ENCODE measurements around the gene SMC4.

Gene SMC4

GRCh38 chr3:160374472-160374871, 25.0 kb upstream of the SMC4 start:
- no peaks in the 10 kb centered on the region for H3K9me3 ChIP-seq
- no peak overlapping the region for H3K4me3 ChIP-seq
- peaks cover 12% of the 10 kb centered on the region for H3K4me1 ChIP-seq
- H3K9ac ChIP-seq = no peak overlapping the region
- H3K36me3 ChIP-seq = peaks cover 44% of the 10 kb centered on the region
- H4K20me1 ChIP-seq = no peaks in the 10 kb centered on the region
- no peak for TF ChIP-seq Cebpa-rat (IDR thresholded peaks at IDR 0.05)
- no peak overlapping the region for H3K27ac ChIP-seq
- no peaks in the 10 kb centered on the region for H3K27me3 ChIP-seq
- H3K4me2 ChIP-seq = no peak overlapping the region

DNA sequence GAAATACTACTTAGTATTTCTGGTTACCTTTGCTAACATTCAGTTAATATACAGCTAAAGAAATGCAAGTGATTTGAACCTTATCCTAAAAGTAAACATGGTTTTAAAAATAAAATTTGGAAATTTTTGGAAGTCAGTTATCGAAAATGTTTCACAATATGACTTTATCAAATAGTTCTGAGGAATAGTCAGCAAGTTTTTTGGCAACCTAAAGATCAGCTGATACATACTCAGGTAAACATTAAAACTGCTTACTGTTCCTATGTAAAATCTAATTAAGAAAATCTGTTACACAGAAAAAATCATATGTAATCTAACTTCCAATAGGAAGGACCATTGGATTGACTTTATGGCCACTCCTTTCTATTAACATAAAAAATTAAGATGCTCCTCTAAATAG, 24.5 kb upstream of the SMC4 start:
- peaks cover 8% of the 10 kb centered on the region for H3K4me1 ChIP-seq
- no peaks in the 10 kb centered on the region for H4K20me1 ChIP-seq
- H3K36me3 ChIP-seq = peaks cover 46% of the 10 kb centered on the region
- no peaks in the 10 kb centered on the region for H3K9me3 ChIP-seq
- H3K9ac ChIP-seq = no peak overlapping the region
- no peak overlapping the region for H3K4me2 ChIP-seq
- H3K27ac ChIP-seq = no peak overlapping the region
- H3K4me3 ChIP-seq = no peak overlapping the region
- H3K27me3 ChIP-seq = no peaks in the 10 kb centered on the region
- no peak for TF ChIP-seq Cebpa-rat (IDR thresholded peaks at IDR 0.05)

GRCh38 chr3:160376681-160377080, 22.8 kb upstream of the SMC4 start:
- Histone ChIP-seq H3K9me3 (no peaks in the 10 kb centered on the region), H3K27me3 (no peaks in the 10 kb centered on the region), H3K36me3 (peaks cover 50% of the 10 kb centered on the region), H3K4me3 (no peak overlapping the region), H3K27ac (no peak overlapping the region), H4K20me1 (no peaks in the 10 kb centered on the region), H3K9ac (no peak overlapping the region), H3K4me2 (no peak overlapping the region), H3K4me1 (no peaks in the 10 kb centered on the region)
- no peak for TF ChIP-seq Cebpa-rat (IDR thresholded peaks at IDR 0.05)

DNA sequence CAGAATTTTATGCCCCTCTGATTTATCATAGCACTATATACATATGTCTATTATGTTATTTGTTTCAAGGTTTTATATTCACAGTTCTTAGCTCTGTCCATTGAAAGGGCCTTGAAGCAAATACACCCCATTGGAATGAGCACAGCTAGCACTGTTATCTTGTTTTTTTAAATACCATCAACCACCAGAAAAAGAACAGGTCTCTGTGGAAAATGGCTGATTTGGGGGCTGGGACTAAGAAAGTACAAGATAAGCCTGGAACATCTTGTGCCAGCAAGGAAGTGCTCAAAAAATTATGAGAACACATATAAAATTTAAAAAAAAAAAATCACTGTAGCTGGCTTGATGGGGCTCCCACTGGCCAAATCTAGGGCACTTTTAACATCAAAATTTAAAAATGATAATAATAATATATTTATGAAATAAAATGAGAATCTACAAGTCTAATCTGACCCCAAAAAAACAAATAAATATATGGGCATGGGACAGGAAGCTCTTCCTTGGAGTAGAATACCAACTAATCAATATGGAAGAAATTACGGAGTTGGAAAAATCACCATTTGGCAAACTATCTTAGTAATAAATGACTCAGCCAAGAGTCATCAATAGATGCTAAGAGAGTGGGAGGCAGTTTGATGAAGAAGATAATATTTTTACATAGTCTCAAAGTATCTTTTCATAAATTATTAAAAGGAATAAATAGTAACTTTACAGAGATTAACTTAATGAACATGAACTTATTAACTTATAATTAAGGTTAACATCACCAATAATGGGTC, 20.9 kb upstream of the SMC4 start:
- H3K9me3 ChIP-seq = no peaks in the 10 kb centered on the region
- no peaks in the 10 kb centered on the region for H4K20me1 ChIP-seq
- H3K4me2 ChIP-seq = no peak overlapping the region
- peaks cover 41% of the 10 kb centered on the region for H3K36me3 ChIP-seq
- no peak overlapping the region for H3K4me3 ChIP-seq
- no peaks in the 10 kb centered on the region for H3K4me1 ChIP-seq
- H3K9ac ChIP-seq = no peak overlapping the region
- H3K27ac ChIP-seq = no peak overlapping the region
- no peaks in the 10 kb centered on the region for H3K27me3 ChIP-seq
- no peak for TF ChIP-seq Cebpa-rat (IDR thresholded peaks at IDR 0.05)

DNA sequence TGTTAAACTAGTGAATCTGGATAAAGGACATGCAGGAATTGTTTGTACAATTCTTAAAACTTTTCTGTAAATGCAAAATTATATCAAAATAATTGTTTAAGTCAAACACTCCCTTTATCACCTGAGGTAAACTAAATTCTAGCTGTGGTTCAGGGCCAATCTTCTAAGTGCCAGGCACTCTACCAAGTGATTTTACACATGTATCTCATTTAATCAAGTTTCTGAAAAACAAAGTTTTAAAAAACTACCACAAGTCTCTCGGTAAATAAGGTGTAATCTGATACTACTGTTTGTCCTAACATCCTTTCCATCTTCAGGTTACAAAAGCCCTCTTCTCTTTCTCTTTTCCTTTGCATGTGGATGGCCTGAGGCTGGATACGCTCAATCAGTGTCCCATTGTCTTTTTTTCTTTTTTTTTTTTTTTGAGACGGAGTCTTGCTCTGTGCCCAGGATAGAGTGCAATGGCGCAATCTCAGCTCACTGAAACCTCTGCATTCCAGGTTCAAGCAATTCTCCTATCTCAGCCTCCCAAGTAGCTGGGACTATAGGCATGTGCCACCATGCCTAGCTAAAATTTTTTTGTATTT, 19.7 kb upstream of the SMC4 start:
- no peaks in the 10 kb centered on the region for H3K4me1 ChIP-seq
- no peak overlapping the region for H3K4me3 ChIP-seq
- H3K27ac ChIP-seq = no peak overlapping the region
- no peaks in the 10 kb centered on the region for H4K20me1 ChIP-seq
- H3K9me3 ChIP-seq = no peaks in the 10 kb centered on the region
- H3K27me3 ChIP-seq = no peaks in the 10 kb centered on the region
- no peak overlapping the region for H3K4me2 ChIP-seq
- TF ChIP-seq Cebpa-rat (IDR thresholded peaks at IDR 0.05) = no peak
- no peak overlapping the region for H3K9ac ChIP-seq
- peaks cover 31% of the 10 kb centered on the region for H3K36me3 ChIP-seq

- Histone ChIP-seq H3K4me2 (no peak overlapping the region), H3K4me1 (no peaks in the 10 kb centered on the region), H3K9ac (no peak overlapping the region), H3K27ac (no peak overlapping the region), H3K4me3 (no peak overlapping the region), H3K9me3 (no peaks in the 10 kb centered on the region), H4K20me1 (no peaks in the 10 kb centered on the region), H3K27me3 (no peaks in the 10 kb centered on the region), H3K36me3 (peaks cover 23% of the 10 kb centered on the region)
- no peak for TF ChIP-seq Cebpa-rat (IDR thresholded peaks at IDR 0.05)
Measured at GRCh38 chr3:160381470-160381869, 18.0 kb upstream of the SMC4 start.

DNA sequence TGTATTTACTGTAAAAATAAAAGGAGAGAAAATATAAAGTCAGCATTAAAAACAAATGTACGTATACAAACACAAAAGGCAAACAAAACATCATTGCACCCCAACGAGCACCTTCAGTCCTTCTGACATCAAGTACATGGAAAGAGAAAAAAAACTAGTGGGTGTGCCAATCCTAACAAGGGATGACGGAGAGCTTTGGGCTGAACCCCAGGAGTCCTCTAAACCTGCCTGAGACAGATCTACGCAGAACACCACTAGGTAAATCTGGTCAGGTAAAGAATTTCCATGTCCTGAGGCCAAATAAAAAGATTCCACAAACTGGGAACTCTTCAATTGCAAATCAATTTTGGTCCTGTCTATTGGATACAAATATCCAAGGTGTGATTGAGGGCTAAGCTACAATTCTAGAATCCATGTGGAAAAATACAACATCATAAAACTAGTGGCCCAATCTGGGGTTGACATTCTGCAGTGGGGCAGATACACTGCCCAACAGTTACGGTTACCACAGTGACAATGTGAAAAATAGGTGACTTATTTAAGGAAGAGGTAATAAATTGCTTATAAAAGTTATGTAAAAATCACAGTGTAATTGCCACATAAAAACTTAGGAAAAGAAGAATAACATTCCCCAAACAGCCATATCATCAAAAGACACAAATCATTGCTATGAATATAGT, 14.7 kb upstream of the SMC4 start:
- TF ChIP-seq Cebpa-rat (IDR thresholded peaks at IDR 0.05) = no peak
- Histone ChIP-seq H3K4me2 (no peak overlapping the region), H4K20me1 (no peaks in the 10 kb centered on the region), H3K4me3 (no peak overlapping the region), H3K4me1 (no peaks in the 10 kb centered on the region), H3K27me3 (no peaks in the 10 kb centered on the region), H3K9ac (no peak overlapping the region), H3K36me3 (peaks cover 14% of the 10 kb centered on the region), H3K27ac (no peak overlapping the region), H3K9me3 (peaks cover under 1% of the 10 kb centered on the region; the same call in 1 of the 2 replicates)

DNA sequence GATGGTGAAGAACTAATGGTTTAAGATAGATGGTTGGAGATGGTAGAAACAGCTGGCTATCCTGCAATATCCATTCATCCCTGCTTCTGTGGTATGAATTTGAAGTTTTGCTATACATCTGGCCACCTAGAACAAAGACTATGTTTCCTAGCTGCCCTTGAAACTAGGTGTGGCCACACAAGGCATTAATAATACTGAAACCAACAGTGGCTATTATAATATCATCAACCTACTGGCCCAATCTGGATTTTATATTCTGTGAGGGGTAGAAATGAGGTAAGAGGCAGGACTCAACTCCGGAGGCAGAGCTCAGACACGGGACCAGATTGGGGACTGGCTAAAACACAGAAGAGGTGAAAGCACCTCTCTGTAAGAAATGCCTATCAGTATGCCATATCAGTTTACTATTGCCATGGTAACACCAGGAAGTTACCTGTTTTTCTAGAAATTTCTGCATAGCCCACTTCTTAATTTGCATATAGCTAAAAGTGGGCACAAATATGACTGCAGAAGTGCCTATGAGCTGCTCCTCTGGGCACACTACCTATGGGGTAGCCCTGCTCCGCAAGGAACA, 8.8 kb upstream of the SMC4 start:
- H3K27me3 ChIP-seq = no peaks in the 10 kb centered on the region
- H3K4me3 ChIP-seq = no peak overlapping the region
- no peak overlapping the region for H3K4me2 ChIP-seq
- H3K9me3 ChIP-seq = peaks cover 4% of the 10 kb centered on the region; the same call in 1 of the 2 replicates
- H4K20me1 ChIP-seq = no peaks in the 10 kb centered on the region
- TF ChIP-seq Cebpa-rat (IDR thresholded peaks at IDR 0.05) = no peak
- H3K36me3 ChIP-seq = peaks cover 19% of the 10 kb centered on the region; the same call in 1 of the 2 replicates
- no peak overlapping the region for H3K27ac ChIP-seq
- H3K4me1 ChIP-seq = 0 out of 2 replicates have a peak, but pooled peaks cover 5% of the 10 kb centered on the region
- no peak overlapping the region for H3K9ac ChIP-seq

GRCh38 chr3:160392798-160393197, 6.7 kb upstream of the SMC4 start:
- TF ChIP-seq Cebpa-rat (IDR thresholded peaks at IDR 0.05) = no peak
- no peak overlapping the region for H3K27ac ChIP-seq
- no peak overlapping the region for H3K4me3 ChIP-seq
- H3K9ac ChIP-seq = no peak overlapping the region
- H3K9me3 ChIP-seq = peaks cover 4% of the 10 kb centered on the region; the same call in 1 of the 2 replicates
- H3K27me3 ChIP-seq = no peaks in the 10 kb centered on the region
- H3K36me3 ChIP-seq = peaks cover 19% of the 10 kb centered on the region; the same call in 1 of the 2 replicates
- peaks cover 12% of the 10 kb centered on the region for H3K4me1 ChIP-seq
- no peaks in the 10 kb centered on the region for H4K20me1 ChIP-seq
- H3K4me2 ChIP-seq = no peak overlapping the region
